Karpas-422 (cell line): ENCODE results near the gene GRK3. TPM values are rescaled to one million over a fixed set of nuclear protein-coding genes. Genes with fewer than 3 reads are reported as not detected.
"Not testable (repeated sequence)": the region's sequence is repeated elsewhere in the genome, so short reads cannot be mapped to it uniquely, and the experiment has no call there.

Experiments
- DNase-seq: peaks from one replicate; pipeline ENCODE4 v3.0.0-alpha.2; 2015
- H2AFZ ChIP-seq: fragments of 200-600 bp; sonication (generic); 2 replicates; pipeline ENCODE4 v1.6.1; 2014; ENCODE audit warnings: antibody characterized with exemption, low read length, mixed read lengths
- H3K27ac ChIP-seq: fragments of 200-600 bp; sonication (generic); 2 replicates; pipeline ENCODE4 v1.5.1; 2014; ENCODE audit warnings: mild to moderate bottlenecking, low read length, moderate library complexity
- H3K27me3 ChIP-seq: fragments of 200-600 bp; sonication (generic); 2 replicates; pipeline ENCODE4 v1.6.1; 2014; ENCODE audit warnings: low read length, mixed read lengths
- H3K36me3 ChIP-seq: fragments of 200-600 bp; sonication (generic); 2 replicates; pipeline ENCODE4 v1.6.1; 2014; ENCODE audit warnings: low read length, mixed read lengths; ENCODE audit not compliant: insufficient read depth
- H3K4me1 ChIP-seq: fragments of 200-600 bp; sonication (generic); 2 replicates; pipeline ENCODE4 v1.6.1; 2014; ENCODE audit warnings: mild to moderate bottlenecking, low read length, mixed read lengths
- H3K4me2 ChIP-seq: fragments of 200-600 bp; sonication (generic); 2 replicates; pipeline ENCODE4 v1.6.1; 2014; ENCODE audit warnings: low read length, low read depth, mild to moderate bottlenecking; ENCODE audit not compliant: poor library complexity, severe bottlenecking
- H3K4me3 ChIP-seq: fragments of 200-600 bp; sonication (generic); 2 replicates; pipeline ENCODE4 v1.5.1; 2014; ENCODE audit warnings: mild to moderate bottlenecking, antibody characterized with exemption, low read length, mixed read lengths
- H3K79me2 ChIP-seq: fragments of 200-600 bp; sonication (generic); 2 replicates; pipeline ENCODE4 v1.6.1; 2014; ENCODE audit warnings: mild to moderate bottlenecking, low read length, mixed read lengths
- H3K9ac ChIP-seq: fragments of 200-600 bp; sonication (generic); 2 replicates; pipeline ENCODE4 v1.6.0; 2014; ENCODE audit warnings: low read length
- H3K9me2 ChIP-seq: fragments of 200-600 bp; sonication (generic), shearing (Covaris generic); replicated peaks from 2 replicates; pipeline ENCODE4 v1.6.0; 2014; ENCODE audit warnings: mild to moderate bottlenecking, low read length, moderate library complexity; ENCODE audit not compliant: insufficient read depth
- H3K9me3 ChIP-seq: fragments of 300-700, 200-600 bp; sonication (generic); 2 replicates; pipeline ENCODE4 v1.6.1; 2014; ENCODE audit warnings: low read length, mixed read lengths
- H4K20me1 ChIP-seq: fragments of 200-600 bp; sonication (generic); 2 replicates; pipeline ENCODE4 v1.6.1; 2014; ENCODE audit warnings: mild to moderate bottlenecking, antibody characterized with exemption, low read length, low read depth; ENCODE audit not compliant: insufficient read depth
- total RNA-seq: library from RNA; depleted of rRNA; stranded (reverse); fragments of >200 nt; shearing (Covaris generic); gene quantifications from 2 replicates; pipeline ENCODE4 v1.2.3, GENCODE V29; 2014; ENCODE audit warnings: low replicate concordance

GRK3 gene
- total RNA-seq, 1 experiment from 2014 or later = 2.0 TPM

DNA sequence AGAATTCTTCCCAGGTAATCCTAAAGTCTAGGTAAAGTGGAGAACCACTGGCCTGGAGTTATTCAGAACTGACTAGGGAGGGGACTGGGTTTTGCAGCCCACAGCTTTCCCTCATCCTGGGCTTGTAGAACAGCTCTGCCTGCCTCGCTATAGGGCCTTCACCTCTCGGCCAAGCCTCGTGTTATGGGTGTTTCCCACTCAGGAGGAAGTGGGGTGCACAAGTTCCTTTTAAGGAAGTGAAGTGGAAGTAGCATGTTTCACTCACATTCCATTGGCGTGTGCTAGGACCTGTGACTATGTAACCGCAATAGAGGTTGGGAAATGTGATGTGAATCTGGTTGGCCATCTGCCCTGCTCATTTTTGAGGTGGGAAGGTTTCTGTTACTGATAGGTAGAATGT is 20.5 kb downstream of the GRK3 start:
- not testable (repeated sequence) for DNase-seq, H3K27me3 ChIP-seq, H3K4me1 ChIP-seq, H3K4me3 ChIP-seq, H3K36me3 ChIP-seq, H3K9me2 ChIP-seq, H4K20me1 ChIP-seq, H2AFZ ChIP-seq, H3K79me2 ChIP-seq, H3K9me3 ChIP-seq, H3K9ac ChIP-seq, H3K4me2 ChIP-seq, H3K27ac ChIP-seq

GRCh38 chr22:25589664-25590063 is 25.2 kb downstream of the GRK3 start:
- not testable (repeated sequence) for H3K79me2 ChIP-seq, H3K27me3 ChIP-seq, H3K9me2 ChIP-seq, H4K20me1 ChIP-seq, H3K4me2 ChIP-seq, H2AFZ ChIP-seq, H3K27ac ChIP-seq, H3K9ac ChIP-seq, DNase-seq, H3K4me1 ChIP-seq, H3K36me3 ChIP-seq, H3K9me3 ChIP-seq, H3K4me3 ChIP-seq

DNA sequence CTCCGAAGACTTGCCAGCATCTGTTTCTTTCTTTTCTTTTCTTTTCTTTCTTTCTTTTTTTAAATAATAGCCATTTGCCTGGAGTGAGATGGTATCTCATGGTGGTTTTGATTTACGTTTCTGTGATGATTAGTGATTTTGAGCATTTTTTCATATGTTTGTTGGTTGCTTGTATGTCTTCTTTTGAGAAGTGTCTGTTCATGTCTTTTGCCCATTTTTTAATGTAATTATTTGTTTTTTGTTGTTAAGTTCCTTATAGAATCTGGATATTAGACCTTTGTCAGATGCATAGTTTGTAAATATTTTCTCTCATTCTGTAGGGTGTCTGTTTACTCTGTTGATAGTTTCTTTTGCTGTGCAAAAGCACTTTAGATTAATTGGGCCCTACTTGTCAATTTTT is 28.8 kb downstream of the GRK3 start:
- H3K4me3 ChIP-seq, H3K27me3 ChIP-seq, H3K27ac ChIP-seq, H3K9ac ChIP-seq, H4K20me1 ChIP-seq, H3K79me2 ChIP-seq, H3K36me3 ChIP-seq, H3K9me3 ChIP-seq, DNase-seq, H3K4me2 ChIP-seq, H3K4me1 ChIP-seq, H2AFZ ChIP-seq, H3K9me2 ChIP-seq: not testable (repeated sequence)

DNA sequence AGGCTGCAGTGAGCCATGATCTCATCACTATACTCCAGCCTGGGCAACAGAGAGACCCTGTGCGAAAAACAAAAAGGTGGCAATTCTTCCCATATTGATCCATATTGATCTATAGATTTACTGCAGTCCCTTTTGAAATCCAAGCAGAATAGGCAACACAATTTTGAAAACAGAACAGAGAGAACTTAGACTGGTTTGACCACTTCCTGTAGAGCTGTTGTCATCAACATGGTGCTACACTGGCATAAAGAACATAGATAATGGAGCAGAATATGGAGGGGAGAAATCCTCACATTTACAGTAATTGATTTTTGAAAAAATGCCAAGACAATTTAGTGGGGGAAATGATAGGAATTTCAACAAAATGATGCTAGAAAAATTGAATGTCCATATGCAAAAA is 34.1 kb downstream of the GRK3 start:
- Histone ChIP-seq H3K4me3 (no peak overlapping the region), H3K9me3 (no peaks in the 10 kb centered on the region), H3K79me2 (no peaks in the 10 kb centered on the region), H3K9ac (no peak overlapping the region), H3K9me2 (no peaks in the 10 kb centered on the region), H2AFZ (no peak overlapping the region), H4K20me1 (no peaks in the 10 kb centered on the region), H3K4me1 (no peaks in the 10 kb centered on the region), H3K27ac (no peak overlapping the region), H3K27me3 (no peaks in the 10 kb centered on the region), H3K36me3 (no peaks in the 10 kb centered on the region), H3K4me2 (no peak overlapping the region)
- no peak for DNase-seq

DNA sequence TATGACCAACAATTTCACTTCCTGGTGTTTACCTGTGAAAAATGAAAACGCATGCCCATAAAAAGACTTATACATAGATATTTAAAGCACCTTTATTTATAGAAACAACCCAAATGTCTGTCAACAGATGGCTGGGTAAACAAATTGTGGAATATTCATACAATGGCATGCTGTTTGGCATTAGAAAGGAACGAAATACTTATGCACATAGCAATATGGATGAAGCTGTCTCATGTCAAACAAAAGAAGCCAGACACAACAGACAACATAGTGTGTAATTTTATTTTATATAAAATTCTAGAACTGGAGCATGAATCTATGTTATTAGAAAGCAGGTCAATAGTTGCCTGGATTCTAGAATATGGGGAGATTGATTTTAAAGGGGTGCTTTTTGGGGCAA is 38.0 kb downstream of the GRK3 start:
- Histone ChIP-seq H2AFZ (no peak overlapping the region), H4K20me1 (no peaks in the 10 kb centered on the region), H3K4me1 (no peaks in the 10 kb centered on the region), H3K4me3 (no peak overlapping the region), H3K27me3 (no peaks in the 10 kb centered on the region), H3K9ac (no peak overlapping the region), H3K36me3 (no peaks in the 10 kb centered on the region), H3K27ac (no peak overlapping the region), H3K79me2 (no peaks in the 10 kb centered on the region), H3K4me2 (no peak overlapping the region), H3K9me3 (no peaks in the 10 kb centered on the region), H3K9me2 (no peaks in the 10 kb centered on the region)
- DNase-seq = no peak

DNA sequence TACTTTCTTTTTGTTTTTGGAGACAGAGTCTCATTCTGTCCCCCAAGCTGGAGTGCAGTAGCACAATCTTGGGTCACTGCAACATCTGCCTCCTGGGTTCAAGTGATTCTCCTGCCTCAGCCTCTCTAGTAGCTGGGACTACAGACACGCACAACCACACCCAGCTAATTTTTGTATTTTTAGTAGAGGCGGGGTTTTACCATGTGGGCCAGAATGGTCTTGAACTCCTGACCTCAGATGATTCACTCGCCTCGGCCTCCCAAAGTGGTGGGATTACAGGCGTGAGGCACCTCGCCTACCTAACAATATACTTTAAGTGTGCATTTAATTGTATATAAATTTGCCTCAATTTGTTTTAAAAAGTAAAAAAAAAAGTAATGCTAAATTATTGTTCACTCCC is 38.4 kb downstream of the GRK3 start:
- no peaks in the 10 kb centered on the region for H3K9me3 ChIP-seq
- no peak overlapping the region for H3K4me3 ChIP-seq
- no peaks in the 10 kb centered on the region for H3K4me1 ChIP-seq
- H3K4me2 ChIP-seq = no peak overlapping the region
- H3K79me2 ChIP-seq = no peaks in the 10 kb centered on the region
- no peak for DNase-seq
- H2AFZ ChIP-seq = no peak overlapping the region
- H3K9ac ChIP-seq = no peak overlapping the region
- H3K9me2 ChIP-seq = no peaks in the 10 kb centered on the region
- H3K27me3 ChIP-seq = no peaks in the 10 kb centered on the region
- H3K36me3 ChIP-seq = no peaks in the 10 kb centered on the region
- no peaks in the 10 kb centered on the region for H4K20me1 ChIP-seq
- no peak overlapping the region for H3K27ac ChIP-seq

DNA sequence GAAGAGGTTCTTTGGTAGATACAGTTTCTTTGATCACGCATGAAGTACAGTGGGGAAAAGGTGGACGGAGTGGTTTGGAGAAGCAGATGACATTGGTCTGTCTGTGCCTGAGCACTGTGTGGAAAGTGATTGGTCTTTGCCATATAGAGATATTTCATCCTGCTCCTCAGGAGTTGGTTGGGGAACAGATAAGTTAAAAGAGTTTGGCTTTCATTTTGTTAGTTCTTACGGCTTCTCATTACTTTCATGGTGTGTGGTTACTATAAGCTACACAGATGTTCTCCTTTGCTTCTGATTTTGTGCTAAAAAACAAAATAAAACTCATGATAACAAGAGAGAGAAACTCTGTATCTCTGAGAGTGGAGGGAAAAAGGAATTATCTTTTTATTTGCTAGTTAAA is 40.7 kb downstream of the GRK3 start:
- DNase-seq, H3K9ac ChIP-seq, H4K20me1 ChIP-seq, H3K27ac ChIP-seq, H3K79me2 ChIP-seq, H3K9me3 ChIP-seq, H3K4me1 ChIP-seq, H3K4me3 ChIP-seq, H3K27me3 ChIP-seq, H2AFZ ChIP-seq, H3K9me2 ChIP-seq, H3K36me3 ChIP-seq, H3K4me2 ChIP-seq: not testable (repeated sequence)

- H3K27ac ChIP-seq, H3K9ac ChIP-seq, H4K20me1 ChIP-seq, H3K9me2 ChIP-seq, H3K27me3 ChIP-seq, H3K4me2 ChIP-seq, H3K4me3 ChIP-seq, H3K9me3 ChIP-seq, H3K36me3 ChIP-seq, H2AFZ ChIP-seq, H3K4me1 ChIP-seq, DNase-seq, H3K79me2 ChIP-seq: not testable (repeated sequence)
Measured at GRCh38 chr22:25605565-25605964, 41.1 kb downstream of the GRK3 start.

DNA sequence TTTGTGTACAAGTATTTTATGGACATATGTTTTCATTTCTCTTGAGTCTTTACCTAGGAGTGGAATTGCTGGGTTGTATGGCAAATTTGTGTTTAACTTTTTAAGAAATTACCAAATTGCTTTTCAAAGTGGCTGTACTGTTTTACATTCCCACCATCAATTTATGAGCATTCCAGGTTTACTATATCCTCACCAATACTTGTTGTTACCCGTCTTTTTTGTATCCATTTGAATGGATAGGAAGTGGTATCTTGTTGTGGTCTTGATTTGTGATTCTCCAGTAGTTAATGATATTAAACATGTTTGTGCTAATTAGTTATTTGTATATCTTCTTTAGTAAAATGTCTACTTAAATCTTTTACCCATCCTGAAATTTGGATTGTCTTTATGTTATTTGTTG is 46.8 kb downstream of the GRK3 start:
- not testable (repeated sequence) for H3K27ac ChIP-seq, H3K4me3 ChIP-seq, H3K79me2 ChIP-seq, H3K9me2 ChIP-seq, H4K20me1 ChIP-seq, H3K4me2 ChIP-seq, H3K9me3 ChIP-seq, H2AFZ ChIP-seq, H3K36me3 ChIP-seq, H3K27me3 ChIP-seq, H3K4me1 ChIP-seq, H3K9ac ChIP-seq, DNase-seq
